Stimulated activated naive CD4-positive, alpha-beta T cell treated with Interleukin-2 at 50 U/mL for 16 hours (primary cell): ENCODE results near the gene ACSL3.
"Not testable (repeated sequence)": the region's sequence is repeated elsewhere in the genome, so short reads cannot be mapped to it uniquely, and the experiment has no call there.

Experiments used
- DNase-seq: peaks from one replicate; lab custom pipeline; 2025; lab: John Stamatoyannopoulos, UW

ACSL3 gene

GRCh38 chr2:222860740-222861410 is at the start of gene ACSL3:
ACSL3 (plus strand) TSS chr2:222861036; CDS start chr2:222908773, 47,737 bp downstream.
- DNase-seq, result peak; percentile 90

GRCh38 chr2:222811828-222812227 is 49.0 kb upstream of the ACSL3 start:
- no peak for DNase-seq

- DNase-seq, result no peak
Observed at GRCh38 chr2:222813177-222813843, 47.5 kb upstream of the ACSL3 start.

- DNase-seq, result no peak
Observed at GRCh38 chr2:222819722-222820333, 41.0 kb upstream of the ACSL3 start.

GRCh38 chr2:222823183-222823930 is 37.5 kb upstream of the ACSL3 start:
- DNase-seq, result no peak

- DNase-seq, result no peak
Observed at GRCh38 chr2:222825031-222825430, 35.8 kb upstream of the ACSL3 start.

GRCh38 chr2:222827417-222827816 is 33.4 kb upstream of the ACSL3 start:
- DNase-seq, result no peak

- DNase-seq, result no peak
Observed at GRCh38 chr2:222828572-222828971, 32.3 kb upstream of the ACSL3 start.

- DNase-seq, result no peak
Observed at GRCh38 chr2:222830164-222830563, 30.7 kb upstream of the ACSL3 start.

- no peak for DNase-seq
Observed at GRCh38 chr2:222833410-222833809, 27.4 kb upstream of the ACSL3 start.

GRCh38 chr2:222835143-222835822 is 25.6 kb upstream of the ACSL3 start:
- no peak for DNase-seq

GRCh38 chr2:222835823-222836151 is 25.0 kb upstream of the ACSL3 start:
- no peak for DNase-seq

GRCh38 chr2:222837643-222838056 is 23.2 kb upstream of the ACSL3 start:
- DNase-seq, result no peak

GRCh38 chr2:222840060-222840802 is 20.6 kb upstream of the ACSL3 start:
- no peak for DNase-seq

- no peak for DNase-seq
Observed at GRCh38 chr2:222842491-222843174, 18.2 kb upstream of the ACSL3 start.

GRCh38 chr2:222844323-222844722 is 16.5 kb upstream of the ACSL3 start:
- no peak for DNase-seq

GRCh38 chr2:222845314-222845713 is 15.5 kb upstream of the ACSL3 start:
- DNase-seq, result not testable (repeated sequence)

- no peak for DNase-seq
Observed at GRCh38 chr2:222846003-222846402, 14.8 kb upstream of the ACSL3 start.

GRCh38 chr2:222848031-222848430 is 12.8 kb upstream of the ACSL3 start:
- DNase-seq, result not testable (repeated sequence)

- no peak for DNase-seq
Observed at GRCh38 chr2:222848862-222849261, 12.0 kb upstream of the ACSL3 start.
